GM23338 (cell line): Measurements from ENCODE around the gene LIN54. TPM values are rescaled to one million over a fixed set of nuclear protein-coding genes. Genes with fewer than 3 reads are reported as not detected.

Experiments
- ATAC-seq: fragments of 200-7000 bp; cut with Tn5 transposase; 3 replicates; pipeline ENCODE4 v1.9.1; 2020
- DNase-seq: peaks from one replicate; pipeline ENCODE4 v3.0.0-alpha.2; 2015; ENCODE audit warnings: low spot score
- H2AFZ ChIP-seq: fragments of 200-600 bp; sonication (generic); 2 replicates; pipeline ENCODE4 v1.8.0; 2016; ENCODE audit warnings: antibody characterized with exemption, mild to moderate bottlenecking, moderate library complexity
- H3F3A ChIP-seq: fragments of 200-600 bp; sonication (generic); replicated peaks from 2 replicates; pipeline ENCODE4 v1.8.0; 2017; ENCODE audit warnings: antibody characterized with exemption, mixed run types, low read depth
- H3K27ac ChIP-seq: fragments of 200-600 bp; sonication (generic); 2 replicates; pipeline ENCODE4 v1.6.1; 2016; ENCODE audit warnings: low read depth
- H3K27me3 ChIP-seq: fragments of 200-600 bp; sonication (generic); 2 replicates; pipeline ENCODE4 v1.8.0; 2016; ENCODE audit warnings: mild to moderate bottlenecking, mixed run types, moderate library complexity; ENCODE audit not compliant: insufficient read depth
- H3K36me3 ChIP-seq: fragments of 200-600 bp; sonication (generic); 2 replicates; pipeline ENCODE4 v1.8.0; 2016; ENCODE audit warnings: mild to moderate bottlenecking; ENCODE audit not compliant: insufficient read depth
- H3K4me1 ChIP-seq: fragments of 200-600 bp; sonication (generic); 2 replicates; pipeline ENCODE4 v1.8.0; 2016; ENCODE audit warnings: mild to moderate bottlenecking, moderate library complexity; ENCODE audit not compliant: insufficient read depth
- H3K4me2 ChIP-seq: fragments of 200-600 bp; sonication (generic); 2 replicates; pipeline ENCODE4 v1.7.1; 2017; ENCODE audit warnings: mixed run types
- H3K4me3 ChIP-seq: fragments of 200-600 bp; sonication (generic); 2 replicates; pipeline ENCODE4 v1.6.1; 2016; ENCODE audit warnings: mixed run types
- H3K79me2 ChIP-seq: fragments of 200-600 bp; sonication (generic); replicated peaks from 2 replicates; pipeline ENCODE4 v1.8.0; 2017; ENCODE audit warnings: mild to moderate bottlenecking; ENCODE audit not compliant: insufficient read depth
- H3K9me2 ChIP-seq: fragments of 200-600 bp; sonication (generic); 2 replicates; pipeline ENCODE4 v1.8.0; 2017; ENCODE audit not compliant: insufficient read depth
- H4K20me1 ChIP-seq: fragments of 200-600 bp; sonication (generic); replicated peaks from 2 replicates; pipeline ENCODE4 v1.8.0; 2017; ENCODE audit warnings: mild to moderate bottlenecking; ENCODE audit not compliant: insufficient read depth
- H3K27ac Mint-ChIP-seq: 2 replicates; pipeline ENCODE4 v1.8.0; 2020; ENCODE audit warnings: inconsistent platforms, mild to moderate bottlenecking, moderate library complexity, mixed read lengths
- H3K27me3 Mint-ChIP-seq: 3 replicates; pipeline ENCODE4 v1.8.0; 2022; ENCODE audit warnings: low read depth, mild to moderate bottlenecking, moderate library complexity, mixed read lengths, inconsistent platforms; ENCODE audit not compliant: insufficient read depth, poor library complexity
- H3K36me3 Mint-ChIP-seq: 3 replicates; pipeline ENCODE4 v1.8.0; 2021; ENCODE audit warnings: low read depth, mild to moderate bottlenecking, inconsistent platforms, moderate library complexity, mixed read lengths
- H3K4me1 Mint-ChIP-seq: 3 replicates; pipeline ENCODE4 v1.8.0; 2020; ENCODE audit warnings: mild to moderate bottlenecking, inconsistent platforms, mixed read lengths
- H3K4me3 Mint-ChIP-seq: 3 replicates; pipeline ENCODE4 v1.8.0; 2021; ENCODE audit warnings: moderate library complexity, mild to moderate bottlenecking, inconsistent platforms, mixed read lengths
- H3K9me3 Mint-ChIP-seq: 3 replicates; pipeline ENCODE4 v1.8.0; 2020; ENCODE audit warnings: moderate library complexity, mild to moderate bottlenecking, inconsistent platforms, mixed read lengths
- CREB1 ChIP-seq: fragments of 250-450 bp; sonication (Bioruptor Pico); IDR thresholded peaks from 2 replicates; pipeline ENCODE4 v1.5.0; 2020; ENCODE audit warnings: low read depth, mild to moderate bottlenecking, moderate library complexity
- ETS1 ChIP-seq: IDR thresholded peaks from 2 replicates; pipeline ENCODE4 v1.6.1; 2016; ENCODE audit warnings: antibody characterized with exemption
- EZH2 ChIP-seq: fragments of 200-600 bp; sonication (generic); IDR thresholded peaks from one replicate; pipeline ENCODE4 v1.8.0; 2017; ENCODE audit warnings: antibody characterized with exemption, mild to moderate bottlenecking, low read depth; ENCODE audit not compliant: unreplicated experiment
- JUNB ChIP-seq: IDR thresholded peaks from one replicate; pipeline ENCODE4 v1.6.1; 2016; ENCODE audit warnings: antibody characterized with exemption; ENCODE audit not compliant: unreplicated experiment
- POLR2AphosphoS5 ChIP-seq: IDR thresholded peaks from 2 replicates; pipeline ENCODE4 v1.6.1; 2016; ENCODE audit warnings: antibody characterized with exemption, low read depth
- STAT1 ChIP-seq: IDR thresholded peaks from one replicate; pipeline ENCODE4 v1.6.1; 2016; ENCODE audit warnings: antibody characterized with exemption; ENCODE audit not compliant: unreplicated experiment
- ZNF331 ChIP-seq: fragments of 250-450 bp; sonication (Bioruptor Pico); IDR thresholded peaks from 2 replicates; pipeline ENCODE4 v1.5.0; 2020; ENCODE audit warnings: low read depth, mild to moderate bottlenecking, moderate library complexity
- ZNF462 ChIP-seq: fragments of 250-450 bp; sonication (Bioruptor Pico); IDR thresholded peaks from 2 replicates; pipeline ENCODE4 v1.5.0; 2020; ENCODE audit warnings: mild to moderate bottlenecking, moderate library complexity
- polyA plus RNA-seq: library from polyadenylated mRNA; unstranded; fragments of >200 nt; fragmentation: Nextera tagmentation; extraction: Ambion mirVana; gene quantifications from 2 replicates; pipeline ENCODE4 v1.2.1, GENCODE V29; 2016
- total RNA-seq: library from RNA; depleted of rRNA; stranded (reverse); fragments of >200 nt; shearing (Covaris generic); gene quantifications from 2 replicates; pipeline ENCODE4 v1.2.3, GENCODE V29; 2014
- TF ChIP-seq, protein P1 (sequence below): IDR thresholded peaks from one replicate; pipeline ENCODE4 v1.6.1; 2018; ENCODE audit warnings: antibody characterized with exemption; ENCODE audit not compliant: unreplicated experiment

The LIN54 gene
- total and polyA plus RNA-seq, 2 experiments from 2014 or later: 4.0 to 11.2 TPM

DNA sequence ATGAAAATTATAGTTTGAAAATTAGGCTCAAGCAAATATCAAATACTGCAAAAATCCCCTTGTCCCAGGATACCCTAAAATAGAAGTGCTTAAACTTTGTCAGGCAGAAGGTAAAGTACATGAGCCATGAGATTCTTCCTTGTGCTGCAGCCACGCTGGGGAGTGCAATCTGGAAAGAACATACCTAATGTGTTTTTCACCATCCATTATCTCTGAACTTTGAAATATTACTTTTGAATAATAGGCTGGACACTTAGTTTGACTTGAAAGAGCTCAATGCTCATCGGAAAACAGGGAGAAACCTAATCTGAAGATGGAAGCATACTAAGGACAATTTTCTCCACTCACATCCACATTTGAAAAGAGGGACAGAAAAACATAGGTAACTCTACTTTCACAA lies 91.2 kb downstream of the LIN54 start (continued):
- TF ChIP-seq, protein P1, sequence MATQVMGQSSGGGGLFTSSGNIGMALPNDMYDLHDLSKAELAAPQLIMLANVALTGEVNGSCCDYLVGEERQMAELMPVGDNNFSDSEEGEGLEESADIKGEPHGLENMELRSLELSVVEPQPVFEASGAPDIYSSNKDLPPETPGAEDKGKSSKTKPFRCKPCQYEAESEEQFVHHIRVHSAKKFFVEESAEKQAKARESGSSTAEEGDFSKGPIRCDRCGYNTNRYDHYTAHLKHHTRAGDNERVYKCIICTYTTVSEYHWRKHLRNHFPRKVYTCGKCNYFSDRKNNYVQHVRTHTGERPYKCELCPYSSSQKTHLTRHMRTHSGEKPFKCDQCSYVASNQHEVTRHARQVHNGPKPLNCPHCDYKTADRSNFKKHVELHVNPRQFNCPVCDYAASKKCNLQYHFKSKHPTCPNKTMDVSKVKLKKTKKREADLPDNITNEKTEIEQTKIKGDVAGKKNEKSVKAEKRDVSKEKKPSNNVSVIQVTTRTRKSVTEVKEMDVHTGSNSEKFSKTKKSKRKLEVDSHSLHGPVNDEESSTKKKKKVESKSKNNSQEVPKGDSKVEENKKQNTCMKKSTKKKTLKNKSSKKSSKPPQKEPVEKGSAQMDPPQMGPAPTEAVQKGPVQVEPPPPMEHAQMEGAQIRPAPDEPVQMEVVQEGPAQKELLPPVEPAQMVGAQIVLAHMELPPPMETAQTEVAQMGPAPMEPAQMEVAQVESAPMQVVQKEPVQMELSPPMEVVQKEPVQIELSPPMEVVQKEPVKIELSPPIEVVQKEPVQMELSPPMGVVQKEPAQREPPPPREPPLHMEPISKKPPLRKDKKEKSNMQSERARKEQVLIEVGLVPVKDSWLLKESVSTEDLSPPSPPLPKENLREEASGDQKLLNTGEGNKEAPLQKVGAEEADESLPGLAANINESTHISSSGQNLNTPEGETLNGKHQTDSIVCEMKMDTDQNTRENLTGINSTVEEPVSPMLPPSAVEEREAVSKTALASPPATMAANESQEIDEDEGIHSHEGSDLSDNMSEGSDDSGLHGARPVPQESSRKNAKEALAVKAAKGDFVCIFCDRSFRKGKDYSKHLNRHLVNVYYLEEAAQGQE: no peak

GRCh38 chr4:82918091-82918490 lies 92.5 kb downstream of the LIN54 start:
- no peaks in the 10 kb centered on the region for H3F3A ChIP-seq
- DNase-seq: no peak
- no peaks in the 10 kb centered on the region for H3K4me1 ChIP-seq
- Mint-ChIP-seq H3K4me1 (no peaks in the 10 kb centered on the region), H3K9me3 (no peaks in the 10 kb centered on the region), H3K27me3 (peaks cover 3% of the 10 kb centered on the region), H3K36me3 (peaks cover 9% of the 10 kb centered on the region; the same call in 2 of the 3 replicates), H3K4me3 (no peak overlapping the region), H3K27ac (no peak overlapping the region)
- no peak overlapping the region for H3K27ac ChIP-seq
- H3K79me2 ChIP-seq: no peaks in the 10 kb centered on the region
- H3K4me3 ChIP-seq: no peak overlapping the region
- H3K4me2 ChIP-seq: no peak overlapping the region
- H3K36me3 ChIP-seq: peaks cover 3% of the 10 kb centered on the region; the same call in 1 of the 2 replicates
- no peak overlapping the region for H2AFZ ChIP-seq
- H4K20me1 ChIP-seq: 0 out of 2 replicates have a peak, but pooled peaks cover 3% of the 10 kb centered on the region
- no peaks in the 10 kb centered on the region for H3K27me3 ChIP-seq
- no peaks in the 10 kb centered on the region for H3K9me2 ChIP-seq
- no peak for ATAC-seq
- TF ChIP-seq EZH2: no peak
- TF ChIP-seq, protein P1: no peak
- no peak for TF ChIP-seq ETS1
- TF ChIP-seq POLR2AphosphoS5: no peak
- no peak for TF ChIP-seq ZNF462 (CRISPR knock-in tag)
- no peak for TF ChIP-seq JUNB
- TF ChIP-seq CREB1 (CRISPR knock-in tag): no peak
- no peak for TF ChIP-seq ZNF331 (CRISPR knock-in tag)
- TF ChIP-seq STAT1: no peak
